ENCODE results near the gene GRN.
"Not testable (repeated sequence)": the region's sequence is repeated elsewhere in the genome, so short reads cannot be mapped to it uniquely, and the experiment has no call there.

GRN gene

DNA sequence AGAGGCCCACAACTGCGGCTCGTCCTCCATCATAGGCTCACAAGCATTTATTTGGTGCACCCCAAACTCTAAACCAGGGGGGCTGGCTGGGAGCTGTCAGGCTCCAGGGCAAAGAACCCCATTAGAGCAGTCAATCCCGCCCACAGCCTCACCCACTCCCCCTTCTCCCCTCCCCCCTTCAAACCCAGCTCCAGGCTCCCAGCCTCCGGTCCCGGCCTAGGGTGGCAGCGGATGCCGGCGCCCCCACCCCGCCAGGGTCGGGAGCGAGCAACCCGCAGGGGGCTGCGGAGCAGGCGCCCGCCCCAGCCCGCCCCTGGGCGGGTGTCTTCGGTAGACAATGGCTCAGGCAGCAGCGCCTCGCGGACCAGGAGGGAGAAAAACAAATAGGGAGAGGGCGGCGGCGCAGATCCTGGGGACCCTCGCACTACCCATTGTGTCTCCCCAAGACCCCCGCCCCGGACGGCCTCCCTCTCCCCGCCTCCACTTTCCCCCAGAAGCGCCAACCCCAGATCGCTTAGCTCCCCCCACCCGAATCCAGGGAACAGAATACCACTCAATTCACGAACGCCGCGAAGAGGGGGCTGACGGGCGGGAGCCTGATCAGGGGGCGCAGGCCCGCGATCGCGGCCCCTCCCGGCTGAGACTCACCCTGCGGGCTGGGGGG lies 18.0 kb downstream of the GRN start:
- FAIRE-seq, result no peak

DNA sequence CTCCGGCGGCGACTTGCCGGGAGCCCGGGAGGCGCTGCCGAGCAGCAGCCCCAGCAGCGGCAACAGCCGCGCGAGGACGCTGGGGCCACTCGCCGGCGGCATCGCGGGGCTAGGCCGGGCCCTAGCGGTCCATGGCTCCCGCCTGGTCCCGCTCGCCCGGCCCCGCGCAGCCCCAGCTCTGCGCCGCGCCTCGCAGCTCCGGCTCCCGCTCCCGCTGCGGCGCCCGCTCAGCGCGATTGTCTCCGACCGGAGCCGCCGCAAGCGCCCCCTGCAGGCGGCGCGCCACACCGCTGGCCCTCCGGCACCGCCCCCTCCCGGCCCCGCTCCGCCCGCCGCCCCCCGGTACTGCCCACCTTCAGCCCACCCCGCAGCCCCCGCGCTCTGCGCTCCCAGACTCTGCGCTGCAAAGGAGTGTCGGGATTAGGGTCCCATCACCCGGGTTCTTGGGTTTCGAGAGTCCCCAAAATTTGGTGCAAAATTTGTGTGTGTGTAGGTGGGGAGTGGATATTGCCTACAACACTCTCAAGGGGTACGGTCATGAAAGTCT lies 18.6 kb downstream of the GRN start, which contains the start of gene FAM171A2:
TSS of gene FAM171A2 (minus strand) at position 241 of the 547 bp plus-strand sequence. CDS start at position 102, 139 bp downstream.
- FAIRE-seq, result no peak

DNA sequence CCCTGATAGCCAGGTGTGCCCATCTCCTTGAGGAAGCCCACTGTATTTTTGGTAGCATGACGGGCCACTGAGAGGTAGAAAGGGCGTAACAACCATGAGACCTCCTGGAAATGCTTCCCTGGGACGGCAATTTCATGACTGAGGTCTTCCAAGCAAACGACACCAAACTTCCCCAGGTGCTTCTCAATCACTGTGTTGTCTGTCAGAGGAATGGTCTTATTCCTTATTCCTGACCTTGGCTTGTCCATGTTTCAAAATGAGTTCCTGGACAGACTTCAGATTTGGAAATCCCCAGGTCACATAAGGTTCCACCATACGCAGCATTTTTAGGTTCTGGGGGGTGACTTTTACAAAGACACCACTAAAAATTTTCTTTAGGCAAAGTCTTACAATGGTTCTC lies 19.9 kb downstream of the GRN start:
- not testable (repeated sequence) for FAIRE-seq

DNA sequence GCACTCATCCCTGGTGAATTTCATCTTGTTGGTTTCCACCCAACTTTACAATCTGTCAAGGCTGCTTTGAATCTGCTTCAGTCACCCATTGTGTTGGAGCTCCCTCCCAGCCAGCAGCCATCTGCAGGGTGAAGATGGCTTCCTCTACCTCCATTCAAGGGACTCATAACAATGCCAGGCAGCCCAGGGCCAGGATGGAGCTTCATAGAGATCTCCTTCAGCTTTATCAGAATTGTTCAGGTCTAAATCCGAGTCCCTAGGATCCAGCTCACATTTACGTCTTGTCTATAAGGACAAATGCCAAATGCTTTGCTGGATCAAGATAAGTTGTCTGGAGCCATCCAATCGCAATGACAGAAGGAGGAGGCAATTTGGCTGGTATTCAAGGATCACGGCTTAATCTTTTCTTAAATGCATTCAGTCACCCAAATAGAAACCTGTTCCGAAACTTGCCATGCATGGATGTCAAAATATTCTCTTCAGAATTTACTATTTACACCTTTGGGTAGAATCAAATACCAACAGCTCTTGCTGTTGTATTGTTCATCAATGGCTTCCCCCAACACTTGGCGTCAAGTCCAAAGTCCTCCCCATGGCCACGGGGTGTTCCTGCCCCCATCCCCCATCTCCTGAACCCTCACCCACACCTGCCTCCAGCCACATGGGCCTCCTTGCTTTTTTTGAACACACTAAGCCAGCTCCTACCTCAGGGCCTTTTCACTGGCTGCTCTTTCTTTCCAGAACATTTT lies 22.3 kb downstream of the GRN start:
- FAIRE-seq, result no peak

DNA sequence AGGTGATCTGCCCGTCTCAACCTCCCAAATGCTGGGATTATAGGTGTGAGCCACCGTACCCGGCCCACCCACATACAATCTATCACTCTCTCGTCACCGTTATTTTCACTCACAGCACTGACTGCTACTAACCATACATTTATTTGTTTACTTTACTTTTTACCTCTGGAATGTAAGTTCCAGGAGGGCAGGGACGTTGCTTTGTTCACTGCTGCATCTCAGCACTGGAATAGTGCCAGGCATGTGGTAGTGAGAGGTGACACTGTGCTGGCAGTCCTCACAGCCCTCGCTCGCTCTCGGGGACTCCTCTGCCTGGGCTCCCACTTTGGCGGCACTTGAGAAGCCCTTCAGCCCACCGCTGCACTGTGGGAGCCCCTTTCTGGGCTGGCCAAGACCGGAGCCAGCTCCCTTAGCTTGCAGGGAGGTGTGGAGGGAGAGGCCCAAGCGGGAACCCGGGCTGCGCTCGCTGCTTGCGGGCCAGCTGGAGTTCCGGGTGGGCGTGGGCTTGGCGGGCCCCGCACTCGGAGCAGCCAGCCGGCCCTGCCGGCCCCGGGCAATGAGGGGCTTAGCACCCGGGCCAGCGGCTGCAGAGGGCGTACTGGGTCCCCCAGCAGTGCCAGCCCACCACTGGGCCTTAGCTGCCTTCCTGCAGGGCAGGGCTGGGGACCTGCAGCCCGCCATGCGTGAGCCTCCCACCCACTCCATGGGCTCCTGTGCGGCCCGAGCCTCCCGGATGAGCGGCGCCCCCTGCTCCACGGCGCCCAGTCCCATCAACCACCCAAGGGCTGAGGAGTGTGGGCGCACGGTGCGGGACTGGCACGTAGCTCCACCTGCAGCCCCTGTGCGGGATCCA lies 23.5 kb downstream of the GRN start:
- FAIRE-seq, result not testable (repeated sequence)

DNA sequence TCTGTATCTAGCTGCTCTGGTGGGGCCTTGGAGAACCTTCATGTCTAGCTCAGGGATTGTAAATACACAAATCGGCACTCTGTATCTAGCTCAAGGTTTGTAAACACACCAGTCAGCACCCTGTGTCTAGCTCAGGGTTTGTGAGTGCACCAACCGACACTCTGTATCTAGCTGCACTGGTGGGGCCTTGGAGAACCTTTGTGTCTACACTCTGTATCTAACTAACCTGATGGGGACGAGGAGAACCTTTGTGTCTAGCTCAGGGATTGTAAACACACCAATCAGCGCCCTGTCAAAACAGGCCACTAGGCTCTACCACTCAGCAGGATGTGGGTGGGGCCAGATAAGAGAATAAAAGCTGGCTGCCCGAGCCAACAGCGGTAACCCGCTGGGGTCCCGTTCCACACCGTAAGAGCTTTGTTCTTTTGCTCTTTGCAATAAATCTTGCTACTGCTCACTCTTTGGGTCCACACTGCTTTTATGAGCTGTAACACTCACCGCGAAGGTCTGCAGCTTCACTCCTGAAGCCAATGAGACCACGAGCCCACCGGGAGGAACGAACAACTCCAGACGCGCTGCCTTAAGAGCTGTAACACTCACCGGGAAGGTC lies 24.4 kb downstream of the GRN start:
- FAIRE-seq, result not testable (repeated sequence)

DNA sequence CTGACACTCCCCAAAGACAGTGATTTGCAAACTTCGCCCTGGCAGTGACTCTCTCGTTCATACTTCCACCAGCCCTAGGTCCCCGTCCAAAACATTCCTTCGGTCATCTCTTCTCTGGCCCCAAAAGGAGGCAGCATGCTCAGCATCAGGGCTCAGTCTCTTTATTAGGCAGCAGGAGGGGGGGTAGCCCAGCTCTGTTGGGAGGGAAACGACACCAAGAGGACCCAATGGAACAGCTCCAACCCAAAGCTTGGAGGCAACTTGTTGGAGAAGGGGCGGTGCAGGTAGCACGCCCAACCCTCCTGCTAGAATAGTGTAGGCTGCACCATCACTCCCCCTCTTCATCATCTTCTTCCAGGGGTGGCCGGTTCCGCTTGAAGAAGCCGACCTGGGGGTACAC lies 26.9 kb downstream of the GRN start:
- no peak for FAIRE-seq

DNA sequence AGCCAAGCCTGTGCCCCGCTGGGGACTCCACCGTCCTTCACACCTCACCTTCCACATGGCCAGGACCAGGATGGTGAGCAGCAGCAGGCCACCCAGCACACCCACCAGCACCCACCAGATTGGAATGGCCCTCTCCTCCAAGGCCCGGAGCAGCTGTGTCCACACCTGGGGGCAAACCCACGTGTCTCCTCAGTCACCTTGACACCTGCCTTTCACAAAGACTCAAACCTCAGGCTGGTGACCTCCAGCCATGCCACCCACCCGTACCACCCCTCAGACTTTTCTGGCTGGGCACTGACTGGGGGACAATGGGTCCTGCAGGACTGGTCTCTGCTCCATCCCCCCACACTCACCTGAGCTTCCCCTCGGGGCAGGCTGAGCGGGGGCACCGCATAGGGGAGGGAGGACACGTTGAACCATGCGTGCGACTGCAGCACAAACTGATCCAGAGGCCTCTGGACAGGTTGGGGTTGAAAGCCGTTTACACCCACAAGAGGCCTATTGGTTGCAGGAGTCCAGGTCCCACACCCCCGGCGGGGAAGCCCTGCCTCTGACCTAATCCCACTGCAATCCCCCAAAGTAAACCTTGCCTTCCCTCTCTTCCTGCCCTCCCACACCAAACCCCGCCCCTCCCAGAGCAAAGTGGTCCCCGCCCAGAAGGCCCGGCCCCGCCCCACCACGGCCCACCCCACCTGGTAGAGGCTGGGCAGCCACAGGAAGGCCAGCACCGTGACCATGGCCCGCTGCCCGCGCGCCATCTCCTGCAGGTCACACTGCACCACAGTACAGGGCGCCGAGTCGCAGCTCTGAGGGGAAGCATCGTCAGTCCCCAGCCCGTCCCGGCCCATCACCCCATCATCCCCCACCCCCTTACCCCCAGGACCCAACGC lies 29.4 kb downstream of the GRN start:
- FAIRE-seq, result no peak

DNA sequence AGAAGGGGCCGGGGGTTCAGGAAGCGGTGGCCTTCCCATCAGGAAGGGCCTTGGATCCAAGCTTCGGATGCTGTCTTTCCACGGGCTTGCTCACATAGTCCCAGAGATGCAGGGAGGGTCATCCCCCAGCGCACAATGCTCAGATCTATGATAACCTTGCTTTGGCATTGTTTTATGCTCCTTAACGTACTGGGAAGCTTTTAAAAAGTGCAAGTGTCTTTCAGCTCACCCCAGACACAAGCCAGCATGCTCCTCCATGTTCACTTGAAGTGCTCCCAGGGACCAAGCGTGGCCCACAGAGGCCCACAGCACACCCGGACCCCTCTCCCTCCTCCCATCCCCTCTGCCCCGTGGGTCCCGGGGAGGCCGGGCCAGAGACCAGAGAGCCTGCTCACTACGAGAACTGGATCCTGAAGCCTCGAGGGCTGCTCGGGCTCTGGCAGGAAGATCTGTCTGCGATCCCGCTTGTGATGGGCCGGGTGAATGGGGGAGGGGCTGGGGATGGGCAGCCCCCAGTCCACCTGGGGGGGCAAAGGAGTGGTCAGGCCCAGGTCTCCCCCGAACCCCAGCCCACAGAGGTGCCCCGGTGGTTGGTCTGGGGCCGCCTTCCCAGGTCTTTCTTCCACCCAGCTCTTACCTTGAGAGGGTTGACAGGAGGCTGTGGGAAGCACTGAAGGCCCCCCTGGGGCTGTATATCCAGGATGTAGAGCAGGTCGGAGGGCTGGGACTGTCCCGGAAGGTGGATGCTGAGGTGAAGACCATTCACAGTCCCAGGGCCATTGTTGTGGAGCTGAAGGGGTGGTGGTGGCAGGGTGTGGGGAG lies 30.3 kb downstream of the GRN start:
- FAIRE-seq, result no peak

DNA sequence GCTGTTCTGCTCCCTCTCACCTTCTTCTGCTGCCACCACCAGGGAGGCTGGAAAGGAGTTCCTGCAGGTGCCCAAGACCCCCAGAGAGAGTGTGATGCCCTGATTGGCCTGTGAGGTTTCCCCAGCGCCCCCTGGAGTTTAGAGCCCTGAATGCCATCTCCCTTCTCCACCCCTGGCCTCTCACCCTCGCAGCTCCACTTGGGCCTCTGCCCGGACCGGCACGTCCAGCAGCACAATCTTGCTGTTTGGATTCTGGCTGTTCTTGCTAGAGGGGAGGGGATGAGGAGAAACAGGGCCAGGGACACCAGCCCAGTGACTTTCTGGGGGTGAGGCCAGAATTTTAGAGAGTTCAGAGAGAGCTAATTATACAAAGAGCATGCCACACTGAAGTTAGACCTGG lies 31.0 kb downstream of the GRN start:
- no peak for FAIRE-seq

DNA sequence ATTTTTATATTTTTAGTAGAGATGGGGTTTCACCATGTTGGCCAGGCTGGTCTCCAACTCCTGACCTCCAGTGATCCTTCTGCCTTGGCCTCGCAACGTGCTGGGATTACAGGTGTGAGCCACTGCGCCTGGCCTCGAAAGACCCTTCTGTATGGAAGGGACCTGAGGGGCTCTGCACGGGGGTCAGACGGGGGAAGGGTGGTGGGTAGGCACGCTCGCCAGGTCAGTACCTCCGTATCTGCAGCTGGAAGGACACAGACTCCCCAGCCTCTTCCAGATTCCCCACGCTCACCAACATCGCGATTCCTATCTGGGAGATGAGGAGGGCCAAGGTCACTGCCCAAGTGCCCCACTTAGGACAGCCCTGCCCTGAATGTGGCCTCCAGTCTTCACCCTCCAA lies 31.7 kb downstream of the GRN start:
- no peak for FAIRE-seq

DNA sequence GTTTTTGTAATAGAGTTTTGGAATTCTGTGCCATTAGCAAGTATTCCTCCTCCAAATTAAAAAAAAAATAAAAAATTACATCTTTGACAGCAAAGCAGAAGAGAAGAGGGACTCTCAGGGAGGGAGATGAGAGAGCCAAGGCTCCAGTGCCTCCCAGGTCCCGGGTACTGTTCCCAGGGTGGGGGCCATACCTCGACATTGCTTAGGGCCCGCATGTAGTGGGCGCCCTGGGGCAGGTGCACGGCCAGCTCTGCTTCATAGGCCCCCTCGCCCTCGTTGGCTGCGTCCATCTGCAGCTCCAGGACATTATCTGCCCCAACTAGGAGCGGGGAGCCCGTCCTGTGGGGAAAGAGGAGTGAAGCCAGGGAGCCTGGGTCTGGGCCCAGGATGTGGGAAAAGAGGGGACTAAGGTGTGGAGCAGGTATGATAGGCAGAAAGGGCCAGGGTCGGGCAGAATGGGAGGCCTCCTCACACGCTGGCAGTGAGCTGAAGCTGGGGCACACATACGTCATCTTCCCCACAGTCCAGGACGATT lies 33.1 kb downstream of the GRN start:
- no peak for FAIRE-seq

DNA sequence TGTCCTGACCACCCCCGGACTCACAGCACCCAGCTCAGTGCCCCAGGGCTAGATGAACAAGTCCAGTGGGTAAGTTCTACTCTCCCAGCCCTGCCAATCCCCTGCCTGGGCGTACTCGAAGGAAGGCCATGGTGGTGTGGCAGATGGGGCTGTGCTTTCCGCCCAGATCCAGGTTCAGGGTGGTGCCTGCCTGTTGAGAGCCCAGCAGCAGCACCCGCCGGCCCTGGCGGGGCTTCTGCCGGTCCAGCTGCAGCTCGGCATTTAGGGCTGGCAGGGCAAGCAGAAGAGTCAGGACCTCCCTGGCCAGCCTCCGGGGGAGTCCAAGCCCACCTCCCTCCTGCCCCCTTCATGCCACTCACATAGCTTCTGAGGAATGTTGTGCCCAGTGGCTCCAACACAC lies 34.8 kb downstream of the GRN start:
- no peak for FAIRE-seq

DNA sequence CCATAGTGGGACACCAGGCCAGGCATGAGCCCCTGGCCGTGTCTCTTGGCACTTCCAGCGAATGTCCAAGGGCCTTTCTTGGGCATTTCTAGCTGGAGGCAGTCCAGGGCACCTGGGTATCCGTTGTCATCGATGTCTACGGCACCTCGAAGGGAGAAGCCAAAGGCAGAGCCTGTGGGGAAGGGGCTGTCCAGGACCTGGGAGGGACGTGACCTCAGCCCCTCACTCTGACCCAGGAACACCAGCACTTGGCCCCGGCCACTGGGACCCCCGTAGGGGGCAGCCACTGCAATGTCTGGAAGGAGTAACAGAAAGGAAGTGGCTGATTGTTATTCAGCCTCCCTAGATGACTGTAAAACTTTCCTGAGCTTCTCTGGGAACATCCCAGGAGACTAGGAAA lies 35.7 kb downstream of the GRN start:
- FAIRE-seq, result no peak

DNA sequence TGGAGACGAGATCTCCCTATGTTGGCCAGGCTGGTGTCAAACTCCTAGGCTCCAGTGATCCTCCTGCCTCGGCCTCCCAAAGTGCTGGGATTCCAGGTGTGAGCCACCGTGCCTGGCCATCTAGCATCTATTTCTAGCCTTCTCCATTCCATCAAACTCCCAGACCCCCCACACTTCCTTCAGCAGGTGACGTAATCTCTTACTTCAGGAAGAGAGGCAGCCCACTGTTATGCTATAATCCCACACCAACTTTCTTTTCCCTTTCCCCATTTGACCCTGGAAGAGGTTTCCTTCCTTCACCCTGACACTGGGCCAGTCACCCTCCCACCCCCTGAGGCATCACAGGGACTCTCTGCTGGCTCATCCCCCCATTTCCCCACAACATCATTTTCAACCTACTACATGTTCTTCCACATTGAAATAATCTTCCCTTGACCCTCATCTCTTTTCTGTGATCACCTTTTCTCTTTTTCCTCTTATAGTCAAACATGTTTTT lies 36.8 kb downstream of the GRN start:
- FAIRE-seq, result no peak

DNA sequence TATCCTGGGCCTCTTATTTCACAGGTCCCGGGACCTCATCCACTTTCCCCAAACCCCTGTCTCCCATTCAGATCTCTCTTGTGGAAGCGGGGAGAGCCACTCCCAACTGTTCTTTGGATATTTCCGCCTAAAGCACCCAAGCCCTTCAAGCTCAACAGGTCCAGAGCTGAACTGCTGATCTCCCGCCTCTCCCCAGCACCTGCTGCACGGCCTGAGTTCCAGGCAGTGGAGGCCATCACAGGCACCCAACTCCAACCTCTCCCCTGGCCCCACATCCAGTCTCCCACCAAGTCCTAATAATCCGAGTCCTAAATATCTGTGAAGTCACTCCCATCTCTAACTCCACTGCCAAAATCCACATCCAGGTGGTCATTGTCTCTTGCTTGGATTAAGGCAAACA lies 37.8 kb downstream of the GRN start:
- no peak for FAIRE-seq

DNA sequence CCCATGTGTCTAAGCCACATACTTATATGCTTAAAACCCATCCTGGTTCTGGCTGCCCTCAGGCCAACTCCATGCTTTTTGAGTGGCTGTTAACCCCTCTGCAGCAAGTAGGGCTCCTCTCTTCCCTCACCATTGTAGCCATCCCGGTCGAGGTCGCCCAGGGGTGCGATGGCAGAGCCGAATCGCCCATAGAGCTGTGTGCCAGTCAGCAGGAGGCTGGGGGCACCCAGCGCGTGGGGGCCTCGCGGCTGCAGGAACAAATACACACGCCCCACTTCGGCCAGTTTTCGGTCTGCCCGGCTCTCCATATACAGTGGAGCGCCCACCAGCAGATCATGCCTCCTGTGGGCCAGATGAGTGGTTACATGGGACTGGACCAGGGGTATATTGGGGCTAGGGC lies 38.3 kb downstream of the GRN start:
- no peak for FAIRE-seq

DNA sequence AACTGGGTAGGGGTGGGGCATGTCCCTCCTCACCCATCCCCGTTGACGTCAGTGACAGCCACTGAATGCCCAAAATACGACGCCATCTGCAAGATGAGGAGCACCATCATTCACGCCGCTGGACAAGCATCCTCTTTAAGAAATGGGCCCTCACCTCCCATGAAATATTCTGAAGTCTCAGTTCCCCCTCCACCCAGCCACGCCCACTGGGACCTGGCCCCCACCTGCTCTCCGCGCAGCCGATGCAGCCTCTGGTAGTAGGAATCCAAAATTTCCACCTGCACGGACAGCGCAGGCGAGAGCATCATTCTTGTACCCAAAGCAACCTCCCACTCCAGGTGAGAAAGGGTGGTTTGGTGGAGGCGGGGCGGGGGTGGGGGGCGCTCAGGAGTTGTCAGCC lies 38.8 kb downstream of the GRN start:
- FAIRE-seq, result no peak

DNA sequence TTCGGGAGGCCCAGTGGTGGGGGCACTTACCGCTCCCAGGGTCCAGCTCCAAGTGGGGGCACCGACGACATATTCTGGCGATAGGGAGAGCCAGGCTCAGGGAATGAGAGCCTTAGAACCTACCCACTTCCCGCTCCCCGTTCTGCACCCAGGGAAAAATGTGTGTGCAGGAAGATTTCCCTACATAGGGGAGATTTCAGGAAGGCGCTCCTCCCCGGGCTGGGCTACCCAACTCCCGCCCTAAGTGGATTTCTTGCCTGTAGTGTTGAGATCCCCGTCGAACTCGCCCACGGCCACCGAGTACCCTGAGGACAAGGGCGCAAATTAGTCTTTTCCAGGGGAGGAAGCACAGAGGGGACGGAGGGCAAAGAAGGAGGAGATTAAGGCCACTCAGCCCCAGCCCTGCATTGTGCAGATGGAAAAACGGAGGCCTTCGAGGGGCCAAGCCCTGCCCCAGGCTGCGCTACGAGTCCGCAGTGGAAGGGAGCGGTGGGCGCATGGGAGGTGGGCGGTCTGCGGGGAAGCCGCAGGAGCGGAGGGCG lies 39.2 kb downstream of the GRN start:
- FAIRE-seq, result no peak

DNA sequence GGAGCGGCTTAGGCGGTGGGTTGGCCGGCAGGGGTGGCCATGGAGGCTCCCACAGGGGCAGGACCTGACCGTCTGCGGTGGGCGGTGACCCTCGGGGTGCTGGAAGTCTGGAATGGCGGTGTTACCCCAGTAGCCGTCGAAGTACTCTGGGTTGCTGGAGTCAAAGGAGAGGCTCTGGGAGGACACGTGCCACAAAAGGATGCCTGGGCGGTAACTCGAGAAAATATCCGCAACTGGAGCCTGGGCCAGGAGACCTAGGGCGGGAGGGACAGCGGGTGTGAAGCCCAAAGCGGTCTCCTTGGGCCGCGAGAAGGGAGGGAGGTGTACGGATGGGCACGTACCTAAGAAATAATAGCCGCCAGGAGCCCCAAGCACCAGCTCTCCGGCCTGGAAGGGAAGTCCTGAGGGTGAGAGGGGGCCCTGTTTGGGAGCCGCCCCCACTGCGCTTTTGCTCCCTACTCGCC lies 39.8 kb downstream of the GRN start:
- no peak for FAIRE-seq

Data from G401.6 (cell line).